GM21447 (cell line): Measurements from ENCODE around the gene SLC38A2.

ENCODE experiments used
- ATAC-seq: cut with Tn5 transposase; IDR thresholded peaks from one replicate; pipeline ENCODE4 v1.9.1; 2021; ENCODE audit not compliant: unreplicated experiment

SLC38A2 gene

GRCh38 chr12:46395388-46395787 lies 22.8 kb upstream of the SLC38A2 start:
- ATAC-seq = no peak

DNA sequence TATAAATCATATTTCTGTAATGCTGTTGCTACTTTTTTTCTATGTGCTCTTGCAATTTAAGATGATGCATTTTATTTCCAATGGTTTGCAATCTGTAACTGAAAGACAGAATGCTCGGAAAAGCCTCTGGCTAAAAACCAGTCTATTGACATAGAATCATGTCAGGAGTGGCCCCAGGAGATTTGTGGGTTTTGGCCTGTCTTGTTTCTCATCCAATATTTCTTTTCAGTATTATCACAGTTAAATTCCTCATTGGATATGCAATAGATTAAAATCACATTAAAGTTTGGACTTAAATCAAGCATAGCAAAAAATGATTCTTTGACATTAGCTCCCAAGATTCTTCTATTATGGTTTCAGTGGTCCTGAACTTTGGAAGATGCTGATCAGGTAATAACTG lies 19.1 kb upstream of the SLC38A2 start:
- no peak for ATAC-seq

DNA sequence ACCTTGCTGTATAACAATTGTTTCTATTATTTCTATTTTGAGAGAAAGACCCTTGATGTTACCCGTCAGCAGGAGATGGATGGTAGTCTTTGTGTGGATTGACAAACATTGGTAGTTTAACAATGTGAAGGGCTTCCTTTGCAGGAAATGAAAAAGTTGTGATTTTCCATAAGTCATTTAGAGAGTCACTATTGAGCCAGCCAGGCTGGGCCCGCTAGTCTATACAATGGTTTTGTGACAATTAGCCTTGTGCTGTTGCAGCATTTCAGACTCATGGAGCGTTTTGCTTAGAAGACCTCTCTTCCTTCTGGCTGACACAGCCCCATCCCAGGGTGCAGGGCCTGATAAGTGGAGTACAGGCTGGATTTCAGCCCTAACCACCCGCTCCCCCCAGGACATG lies 18.3 kb upstream of the SLC38A2 start:
- peak; percentile 22 for ATAC-seq

DNA sequence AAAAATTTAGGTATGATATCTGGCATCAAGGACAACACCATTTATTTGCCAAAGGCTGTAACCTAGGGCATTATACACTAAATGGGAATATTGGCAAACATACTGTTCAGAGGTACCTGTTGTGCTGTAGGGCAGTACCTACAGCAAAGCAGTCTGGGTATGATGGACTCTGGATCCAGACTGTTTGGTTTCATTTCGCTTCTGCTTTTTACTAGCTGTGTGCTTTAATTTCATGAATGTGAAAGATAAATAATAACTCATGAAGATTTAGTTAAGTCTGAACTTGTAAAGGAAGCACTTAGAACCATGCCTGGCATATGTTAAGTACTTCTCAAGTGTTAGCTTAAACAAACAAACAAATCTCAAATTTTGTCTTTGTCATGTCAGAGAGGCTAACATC lies 17.7 kb upstream of the SLC38A2 start:
- ATAC-seq = no peak

- no peak for ATAC-seq
Observed at GRCh38 chr12:46389031-46389616, 16.6 kb upstream of the SLC38A2 start.

DNA sequence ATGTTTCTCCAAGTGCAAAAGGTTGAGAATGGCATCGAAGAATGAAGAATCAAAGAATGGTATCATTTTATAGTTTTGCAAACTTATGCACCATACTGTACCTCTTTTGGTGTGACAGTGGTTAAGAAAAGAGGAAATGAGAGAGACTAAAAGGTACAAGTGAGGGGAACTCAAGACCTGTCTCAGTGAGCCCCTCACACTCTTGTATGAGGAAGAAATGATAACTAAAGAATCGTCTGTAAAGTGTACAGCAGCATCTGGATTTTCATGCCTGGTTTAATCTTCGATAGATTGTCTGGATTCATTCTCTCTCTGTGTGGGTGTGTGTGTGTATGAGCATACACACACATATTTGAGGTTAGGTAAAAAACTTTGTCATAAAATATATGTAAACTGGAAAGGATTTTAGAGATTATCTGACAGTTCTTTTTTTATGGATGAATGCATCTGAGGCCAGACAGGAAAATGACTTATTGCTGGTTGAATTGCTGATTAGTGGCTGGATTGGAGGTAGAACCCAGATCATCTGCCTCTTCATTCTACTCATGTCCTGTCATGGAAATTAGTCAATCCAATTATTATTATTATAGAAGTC lies 16.0 kb upstream of the SLC38A2 start:
- peak; percentile 54 for ATAC-seq

- ATAC-seq = no peak
Observed at GRCh38 chr12:46387670-46388069, 15.1 kb upstream of the SLC38A2 start.

- ATAC-seq = peak; percentile 24
Observed at GRCh38 chr12:46386877-46387629, 14.5 kb upstream of the SLC38A2 start.

DNA sequence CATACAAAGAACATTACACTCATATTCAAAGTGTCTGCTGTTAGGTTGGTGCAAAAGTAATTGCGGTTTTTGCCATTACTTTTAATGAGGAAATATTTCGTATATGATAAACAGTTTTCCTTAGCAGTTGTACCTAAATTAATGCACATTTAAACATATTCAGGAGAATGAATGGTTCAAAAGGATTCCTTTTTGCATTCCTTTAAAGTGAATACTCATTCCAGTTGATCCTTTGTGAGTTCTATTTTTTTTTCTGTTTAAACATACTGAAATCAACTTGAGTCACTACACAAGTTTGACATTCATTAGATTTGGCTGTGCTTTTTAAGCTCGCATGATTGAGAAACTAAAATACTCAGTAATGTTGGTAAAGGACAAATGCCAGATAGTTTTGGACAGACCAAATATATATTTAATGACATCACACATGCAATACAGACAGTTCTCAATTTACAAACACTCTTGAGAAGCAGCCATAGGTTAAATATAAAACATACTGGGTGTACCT lies 13.8 kb upstream of the SLC38A2 start:
- ATAC-seq = no peak

GRCh38 chr12:46385438-46385837 lies 12.9 kb upstream of the SLC38A2 start:
- no peak for ATAC-seq

- ATAC-seq = no peak
Observed at GRCh38 chr12:46384451-46385309, 12.1 kb upstream of the SLC38A2 start.

GRCh38 chr12:46383654-46384450 lies 11.3 kb upstream of the SLC38A2 start:
- peak; percentile 28 for ATAC-seq

GRCh38 chr12:46382964-46383653 lies 10.5 kb upstream of the SLC38A2 start:
- peak; percentile 65 for ATAC-seq

- no peak for ATAC-seq
Observed at GRCh38 chr12:46382408-46382963, 9.9 kb upstream of the SLC38A2 start.

- ATAC-seq = no peak
Observed at GRCh38 chr12:46380881-46381280, 8.3 kb upstream of the SLC38A2 start.

- ATAC-seq = no peak
Observed at GRCh38 chr12:46380022-46380796, 7.6 kb upstream of the SLC38A2 start.

DNA sequence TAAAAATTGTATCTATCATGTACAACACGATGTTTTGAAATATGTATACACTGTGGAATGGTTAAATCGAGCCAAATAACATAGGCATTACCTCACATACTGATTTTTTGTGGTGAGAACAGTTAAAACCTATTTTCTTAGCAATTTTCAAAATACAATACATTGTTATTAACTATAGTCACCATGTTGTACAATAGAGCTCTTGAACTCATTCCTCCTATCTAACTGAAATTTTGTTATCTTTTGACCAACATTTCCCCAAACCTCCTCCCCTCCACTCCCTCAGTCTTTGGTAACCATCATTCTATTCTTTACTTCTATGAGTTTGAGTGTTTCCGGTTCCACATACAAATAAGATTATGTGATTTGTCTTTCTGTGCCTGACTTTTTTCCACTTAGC lies 6.8 kb upstream of the SLC38A2 start:
- no peak for ATAC-seq

- no peak for ATAC-seq
Observed at GRCh38 chr12:46378530-46378929, 6.0 kb upstream of the SLC38A2 start.

DNA sequence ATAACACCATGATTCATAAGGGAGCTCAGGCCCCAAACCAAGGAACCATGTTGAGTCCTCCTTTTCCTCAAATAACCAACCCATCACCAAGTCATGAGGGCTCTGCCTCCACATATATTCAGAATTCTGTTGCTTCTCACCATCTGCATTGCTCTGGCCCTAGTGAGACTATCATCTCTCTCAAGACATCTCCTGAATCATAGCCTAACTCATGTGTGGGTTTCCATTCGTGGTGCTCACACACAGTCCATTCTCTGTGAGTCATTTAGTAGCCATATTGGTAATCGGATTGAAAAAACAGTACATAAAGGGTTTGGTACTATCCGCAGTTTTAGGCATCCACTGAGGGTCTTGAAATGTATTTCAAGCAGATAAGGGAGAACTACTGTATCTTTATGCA lies 5.1 kb upstream of the SLC38A2 start:
- ATAC-seq = no peak
